CD4-positive, alpha-beta memory T cell (primary cell): ENCODE results near the gene LAMTOR2. TPM values are rescaled to one million over a fixed set of nuclear protein-coding genes. Genes with fewer than 3 reads are reported as not detected.
"Not testable (repeated sequence)": the region's sequence is repeated elsewhere in the genome, so short reads cannot be mapped to it uniquely, and the experiment has no call there.

Experiments
- CTCF ChIA-PET: fragments of 350-600 bp; sonication (Branson Sonifier 250); formaldehyde crosslinking; loops from one replicate; lab custom pipeline; 2021; ENCODE audit warnings: inconsistent platforms; ENCODE audit not compliant: partially characterized antibody; lab: Charles Lee
- POLR2A ChIA-PET: fragments of 350-600 bp; sonication (Branson Sonifier 250); formaldehyde crosslinking; loops from one replicate; lab custom pipeline; 2021; ENCODE audit not compliant: partially characterized antibody; lab: Charles Lee
- DNase-seq, 5 donors: peaks; one replicate each; pipeline versions ENCODE4 v3.0.0 to v3.0.0-alpha.2; 2020 to 2022; ENCODE audit warnings: mixed read lengths in 1 of 5
- H3K27ac ChIP-seq: one replicate; pipeline ENCODE4 v1.7.0; 2013; ENCODE audit warnings: low read depth, low read length
- H3K27me3 ChIP-seq: 2 replicates; pipeline ENCODE4 v1.7.0; 2013; ENCODE audit warnings: mild to moderate bottlenecking, low read length, moderate library complexity; ENCODE audit not compliant: insufficient read depth
- H3K36me3 ChIP-seq: 2 replicates; pipeline ENCODE4 v1.7.0; 2013; ENCODE audit warnings: mild to moderate bottlenecking, low read length, moderate library complexity; ENCODE audit not compliant: insufficient read depth
- H3K4me1 ChIP-seq: 2 replicates; pipeline ENCODE4 v1.7.0; 2013; ENCODE audit warnings: mild to moderate bottlenecking, low read length, moderate library complexity; ENCODE audit not compliant: insufficient read depth
- H3K4me3 ChIP-seq, 2 donors: one replicate each; pipeline ENCODE4 v1.7.0; 2013; ENCODE audit warnings: low read length in 2 of 2, mild to moderate bottlenecking in 1 of 2
- H3K9me3 ChIP-seq, 2 donors: one replicate each; pipeline ENCODE4 v1.7.0; 2013; ENCODE audit warnings: low read length in 2 of 2, control low read depth in 1 of 2; ENCODE audit not compliant: control insufficient read depth in 1 of 2
- H3K27ac Mint-ChIP-seq, 7 donors: one replicate each; pipeline ENCODE4 v1.8.0; 2020 to 2021; ENCODE audit warnings: mixed read lengths in 7 of 7, mild to moderate bottlenecking in 6 of 7, inconsistent platforms in 3 of 7, moderate library complexity in 3 of 7
- H3K27me3 Mint-ChIP-seq, 2 donors: one replicate each; pipeline ENCODE4 v1.8.0; 2020 to 2021; ENCODE audit warnings: mixed read lengths in 2 of 2
- H3K36me3 Mint-ChIP-seq, 2 donors: one replicate each; pipeline ENCODE4 v1.8.0; 2020 to 2021; ENCODE audit warnings: mixed read lengths in 2 of 2, inconsistent platforms in 1 of 2, mild to moderate bottlenecking in 1 of 2
- H3K4me1 Mint-ChIP-seq, 4 donors: one replicate each; pipeline ENCODE4 v1.8.0; 2020 to 2021; ENCODE audit warnings: mixed read lengths in 4 of 4, mild to moderate bottlenecking in 1 of 4
- H3K4me3 Mint-ChIP-seq, 8 donors: one replicate each; pipeline ENCODE4 v1.8.0; 2020 to 2021; ENCODE audit warnings: mixed read lengths in 8 of 8, mild to moderate bottlenecking in 7 of 8, moderate library complexity in 6 of 8, inconsistent platforms in 3 of 8
- H3K9me3 Mint-ChIP-seq, 8 donors: one replicate each; pipeline ENCODE4 v1.8.0; 2020 to 2021; ENCODE audit warnings: mixed read lengths in 8 of 8, mild to moderate bottlenecking in 5 of 8, inconsistent platforms in 3 of 8, moderate library complexity in 1 of 8
- intact Hi-C: fragments of 100-400 bp; cut with micrococcal nuclease; formaldehyde crosslinking; loops from one replicate; pipeline ENCODE4 v1.15.1; 2023
- polyA plus RNA-seq, 2 donors: library from polyadenylated mRNA; unstranded; fragments of 300-500 nt; fragmentation: Illumina TruSeq; gene quantifications; one replicate each; pipeline ENCODE4 v1.2.3, GENCODE V29; 2021
- total RNA-seq, 2 experiments: library from RNA; stranded (reverse); gene quantifications; one replicate each; pipeline ENCODE4 v1.2.3, GENCODE V29; 2021

LAMTOR2 gene
- total and polyA plus RNA-seq, 4 experiments from 2014 or later = 33.0 to 151 (median 86.0) TPM

DNA sequence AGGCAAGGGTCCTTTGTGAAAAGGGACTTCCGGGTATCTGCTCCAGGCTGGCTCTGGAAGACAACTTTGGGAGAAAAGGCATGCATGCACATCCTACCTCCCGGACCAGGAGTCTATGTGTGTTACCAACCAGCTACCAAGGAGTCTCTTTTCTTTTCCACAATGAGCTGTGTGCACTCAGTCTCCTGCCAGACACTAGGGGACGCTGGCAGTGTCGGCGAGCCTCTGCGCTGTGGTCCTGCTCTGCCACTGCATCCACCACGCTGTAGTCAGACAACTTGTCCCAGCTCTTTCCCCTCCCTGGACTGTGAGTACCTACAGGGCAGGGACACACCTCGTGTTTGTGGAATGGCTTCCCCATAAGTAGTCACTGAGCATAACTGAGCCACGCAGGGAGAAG, 28.7 kb upstream of the LAMTOR2 start:
- peak overlapping the region in 1 of 8 donors; percentile 14 for H3K4me3 Mint-ChIP-seq

DNA sequence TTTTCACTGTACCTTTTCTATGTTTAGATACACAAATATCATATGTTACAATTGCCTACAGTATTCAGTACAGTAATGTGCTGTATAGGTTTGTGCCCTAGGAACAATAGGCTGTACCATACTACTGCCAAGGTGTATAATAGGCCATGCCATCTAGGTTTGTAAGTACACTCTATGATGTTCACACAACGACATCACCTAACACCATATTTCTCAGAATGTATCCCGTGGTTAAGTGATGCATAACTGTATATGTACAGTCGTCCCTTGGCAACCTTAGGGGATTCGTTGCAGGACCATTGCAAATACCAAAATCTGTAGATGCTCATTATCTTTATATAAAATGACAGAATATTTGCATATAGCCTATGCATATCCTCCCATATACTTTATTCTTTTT, 28.0 kb upstream of the LAMTOR2 start:
- no peak overlapping the region for H3K27ac Mint-ChIP-seq
- CTCF ChIA-PET = no interaction called here
- H3K27me3 ChIP-seq = no peaks in the 10 kb centered on the region
- peaks cover 0 to 1% (median 0%) of the 10 kb centered on the region in 8 donors for H3K9me3 Mint-ChIP-seq
- intact Hi-C loops = loop anchor here (10.0 kb wide), 1 partner anchor 342 kb away; the partner anchor contains the start of genes DAP3 and YY1AP1
- DNase-seq = no peak
- peaks cover 0 to 2% of the 10 kb centered on the region in 2 donors for H3K27me3 Mint-ChIP-seq
- no peaks in the 10 kb centered on the region for H3K36me3 Mint-ChIP-seq
- H3K4me3 Mint-ChIP-seq = no peak overlapping the region
- no peak overlapping the region for H3K4me3 ChIP-seq
- no peaks in the 10 kb centered on the region for H3K36me3 ChIP-seq
- no peak overlapping the region for H3K27ac ChIP-seq
- H3K4me1 ChIP-seq = no peaks in the 10 kb centered on the region
- H3K9me3 ChIP-seq = no peaks in the 10 kb centered on the region
- H3K4me1 Mint-ChIP-seq = peaks cover 6 to 13% (median 8%) of the 10 kb centered on the region in 4 donors
- POLR2A ChIA-PET = no interaction called here

More for the DNA sequence above, 28.7 kb upstream of the LAMTOR2 start:
- intact Hi-C loops = loop anchor here (10.0 kb wide), 1 partner anchor 341 kb away; the partner anchor contains the start of genes DAP3 and YY1AP1
- peaks cover 0 to 2% of the 10 kb centered on the region in 2 donors for H3K27me3 Mint-ChIP-seq
- H3K9me3 Mint-ChIP-seq = peaks cover 0 to 1% (median 0%) of the 10 kb centered on the region in 8 donors
- H3K27ac ChIP-seq = no peak overlapping the region
- no peak overlapping the region for H3K4me3 ChIP-seq
- ChIA-PET POLR2A (no interaction called here), CTCF (interaction anchor here (0.9 kb wide), 1 partner anchor 26 kb away, joined by 3 read pairs; no protein-coding TSS in a partner anchor)
- peaks cover 6 to 17% (median 10%) of the 10 kb centered on the region in 4 donors for H3K4me1 Mint-ChIP-seq
- peak in 3 of 5 donors; percentile 24 to 41 (median 25) for DNase-seq
- H3K36me3 ChIP-seq = no peaks in the 10 kb centered on the region
- H3K27ac Mint-ChIP-seq = no peak overlapping the region
- no peaks in the 10 kb centered on the region for H3K9me3 ChIP-seq
- H3K36me3 Mint-ChIP-seq = no peaks in the 10 kb centered on the region
- peaks cover 4% of the 10 kb centered on the region for H3K4me1 ChIP-seq
- no peaks in the 10 kb centered on the region for H3K27me3 ChIP-seq

DNA sequence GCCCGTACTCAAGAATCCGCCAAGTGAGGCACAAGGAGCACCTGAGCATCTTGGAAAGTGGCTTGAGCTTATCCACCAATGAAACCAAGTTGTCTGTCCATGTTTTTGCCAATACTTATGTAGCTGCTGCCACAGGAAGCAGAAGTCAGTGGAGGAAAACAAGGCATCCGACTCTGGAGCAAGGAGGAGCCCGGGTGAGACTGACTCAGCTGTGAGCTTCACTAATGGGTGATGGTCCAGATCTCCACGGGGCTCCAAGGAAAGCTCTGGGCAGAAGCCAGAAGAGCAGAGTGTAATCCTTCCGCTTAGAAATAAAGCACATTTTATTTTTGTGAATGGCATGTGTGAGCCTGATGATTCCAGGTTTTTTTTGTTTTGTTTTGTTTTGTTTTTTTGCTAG, 21.6 kb upstream of the LAMTOR2 start:
- intact Hi-C loops = no loop called here
- no peaks in the 10 kb centered on the region for H3K36me3 ChIP-seq
- Mint-ChIP-seq H3K9me3 (peaks cover 0 to 3% (median 0%) of the 10 kb centered on the region in 8 donors), H3K4me3 (no peak overlapping the region), H3K27ac (no peak overlapping the region), H3K27me3 (no peaks in the 10 kb centered on the region), H3K36me3 (peaks cover 7 to 13% of the 10 kb centered on the region in 2 donors), H3K4me1 (no peaks in the 10 kb centered on the region)
- no peaks in the 10 kb centered on the region for H3K4me1 ChIP-seq
- ChIA-PET CTCF (interaction anchor here (0.9 kb wide), 1 partner anchor 32 kb away, joined by 3 read pairs; no protein-coding TSS in a partner anchor), POLR2A (no interaction called here)
- H3K4me3 ChIP-seq = no peak overlapping the region
- no peaks in the 10 kb centered on the region for H3K9me3 ChIP-seq
- no peaks in the 10 kb centered on the region for H3K27me3 ChIP-seq
- no peak overlapping the region for H3K27ac ChIP-seq
- no peak for DNase-seq

DNA sequence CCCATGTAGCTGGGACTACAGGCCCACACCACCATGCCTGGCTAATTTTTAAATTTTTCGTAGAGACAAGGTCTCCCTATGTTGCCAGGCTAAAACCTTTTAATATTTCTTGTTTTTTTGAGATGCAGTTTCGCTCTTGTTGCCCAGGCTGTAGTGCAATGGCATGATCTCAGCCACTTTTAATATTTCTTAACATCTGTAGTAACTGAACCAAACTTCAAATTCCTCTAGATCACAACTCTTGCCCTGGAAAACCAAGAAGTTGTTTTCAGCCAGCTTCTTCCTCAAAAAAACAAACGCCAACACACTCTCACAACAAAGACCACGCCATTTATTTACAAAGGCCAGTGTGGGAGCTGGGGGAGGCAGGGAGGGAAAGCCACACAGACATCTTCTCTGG, 19.6 kb upstream of the LAMTOR2 start:
- POLR2A ChIA-PET, DNase-seq, H3K36me3 ChIP-seq, H3K4me3 Mint-ChIP-seq, CTCF ChIA-PET, H3K9me3 Mint-ChIP-seq, H3K4me1 Mint-ChIP-seq, H3K9me3 ChIP-seq, H3K4me3 ChIP-seq, H3K27ac ChIP-seq, intact Hi-C loops, H3K27me3 ChIP-seq, H3K27me3 Mint-ChIP-seq, H3K27ac Mint-ChIP-seq, H3K4me1 ChIP-seq: not testable (repeated sequence)
- H3K36me3 Mint-ChIP-seq = peaks cover 7 to 18% of the 10 kb centered on the region in 2 donors

DNA sequence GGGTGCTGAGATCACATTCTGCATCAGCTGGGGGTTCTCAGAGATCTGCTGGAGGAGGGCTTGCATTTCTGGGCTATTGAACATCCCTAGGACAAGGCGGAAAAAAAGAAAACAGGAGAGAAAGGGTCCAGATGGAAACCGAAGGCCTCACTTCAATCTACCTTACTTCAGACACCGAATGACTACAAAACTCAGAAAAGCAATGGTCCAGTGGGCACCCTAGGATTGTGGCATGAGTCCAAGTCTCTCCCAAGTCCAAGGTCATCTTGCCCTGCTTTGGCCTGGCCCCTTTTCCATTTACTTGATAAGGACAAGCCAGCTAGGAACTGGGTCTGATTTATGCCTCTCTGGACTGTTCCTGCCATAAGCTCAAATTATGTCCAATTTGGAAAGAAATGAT, 11.8 kb upstream of the LAMTOR2 start:
- Mint-ChIP-seq H3K9me3 (no peaks in the 10 kb centered on the region), H3K36me3 (peaks cover 24 to 46% of the 10 kb centered on the region in 2 donors), H3K27me3 (no peaks in the 10 kb centered on the region), H3K27ac (peak overlapping the region in 1 of 7 donors; percentile 17), H3K4me1 (peaks cover 12 to 13% (median 12%) of the 10 kb centered on the region in 4 donors), H3K4me3 (no peak overlapping the region)
- Histone ChIP-seq H3K27ac (no peak overlapping the region), H3K4me1 (peaks cover 11% of the 10 kb centered on the region), H3K4me3 (no peak overlapping the region), H3K27me3 (no peaks in the 10 kb centered on the region), H3K36me3 (peaks cover 26% of the 10 kb centered on the region), H3K9me3 (no peaks in the 10 kb centered on the region)
- intact Hi-C loops = no loop called here
- CTCF ChIA-PET = no interaction called here
- no peak for DNase-seq
- POLR2A ChIA-PET = no interaction called here

DNA sequence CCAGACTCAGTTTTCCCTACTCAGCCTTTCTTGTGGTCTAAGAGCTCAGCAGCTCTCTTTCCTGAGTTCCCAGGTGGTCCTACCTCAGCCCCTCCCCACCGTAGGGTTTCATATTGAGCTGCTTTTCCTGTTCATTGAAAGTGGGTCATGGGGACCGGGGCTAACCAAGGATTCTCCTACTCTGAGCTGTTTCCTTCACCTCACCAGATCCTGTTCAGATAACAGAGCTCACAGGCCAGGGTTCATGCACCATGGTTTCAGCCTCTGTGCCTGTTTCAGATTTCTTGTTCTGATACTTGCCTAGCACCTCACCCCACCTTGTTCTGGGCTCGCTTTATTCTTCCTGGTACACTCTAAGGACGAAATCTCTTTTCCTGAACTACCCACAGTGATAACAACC, 9.5 kb upstream of the LAMTOR2 start:
- intact Hi-C loops = no loop called here
- H3K27me3 ChIP-seq = no peaks in the 10 kb centered on the region
- H3K4me1 Mint-ChIP-seq = peaks cover 12 to 20% (median 15%) of the 10 kb centered on the region in 4 donors
- peaks cover 40% of the 10 kb centered on the region for H3K36me3 ChIP-seq
- H3K27ac ChIP-seq = no peak overlapping the region
- peak in 2 of 5 donors; percentile 10 to 13 for DNase-seq
- no peaks in the 10 kb centered on the region for H3K9me3 ChIP-seq
- ChIA-PET CTCF (interaction anchor here (0.8 to 1.2 kb wide), 2 partner anchors 18 to 37 kb away, joined by 3 read pairs; no protein-coding TSS in a partner anchor), POLR2A (interaction anchor here (1.4 kb wide), 1 partner anchor 8 kb away, joined by 4 read pairs; the partner anchor contains the start of gene UBQLN4)
- H3K27ac Mint-ChIP-seq = peak overlapping the region in 6 of 7 donors; percentile 40 to 86 (median 77)
- peaks cover 0 to 3% (median 0%) of the 10 kb centered on the region in 8 donors for H3K9me3 Mint-ChIP-seq
- H3K36me3 Mint-ChIP-seq = peaks cover 33 to 58% of the 10 kb centered on the region in 2 donors
- H3K4me1 ChIP-seq = peaks cover 11% of the 10 kb centered on the region
- no peak overlapping the region for H3K4me3 ChIP-seq
- H3K27me3 Mint-ChIP-seq = no peaks in the 10 kb centered on the region
- H3K4me3 Mint-ChIP-seq = peak overlapping the region in 6 of 8 donors; percentile 5 to 62 (median 42)

DNA sequence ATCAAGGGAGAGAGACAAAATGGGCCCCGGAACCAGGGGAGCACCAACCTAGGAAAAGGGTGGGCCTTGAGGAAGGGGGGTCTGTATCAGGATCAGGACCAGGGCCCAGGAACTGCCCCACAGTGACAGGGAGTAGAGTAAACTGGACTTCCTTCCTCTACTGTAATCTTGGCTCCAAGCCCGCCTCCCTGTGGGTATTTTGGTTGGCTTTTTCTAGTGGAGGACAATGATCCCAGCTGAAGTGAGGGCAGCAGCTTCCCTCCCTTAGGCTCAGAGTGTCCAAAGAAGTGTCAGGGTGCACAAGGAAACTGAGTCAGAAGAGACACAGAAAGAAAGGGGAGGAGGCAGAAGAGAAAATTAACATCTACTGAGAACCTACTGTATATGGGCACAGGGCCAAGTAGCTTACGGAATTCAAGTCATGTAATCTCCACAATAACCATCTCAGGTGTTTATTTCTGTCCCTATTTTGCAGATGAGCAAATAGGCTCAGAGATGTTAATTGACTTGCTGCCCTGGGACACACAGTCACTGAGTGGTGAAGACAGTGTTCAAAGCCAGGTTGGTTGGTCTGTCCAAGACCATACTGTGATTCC, 5.8 kb upstream of the LAMTOR2 start:
- Mint-ChIP-seq H3K36me3 (peaks cover 16 to 36% of the 10 kb centered on the region in 2 donors), H3K27me3 (no peaks in the 10 kb centered on the region), H3K4me3 (no peak overlapping the region), H3K9me3 (peaks cover 0 to 3% (median 0%) of the 10 kb centered on the region in 8 donors), H3K4me1 (peaks cover 15 to 41% (median 27%) of the 10 kb centered on the region in 4 donors), H3K27ac (no peak overlapping the region)
- Histone ChIP-seq H3K4me1 (peaks cover 18% of the 10 kb centered on the region), H3K9me3 (no peaks in the 10 kb centered on the region), H3K27ac (no peak overlapping the region), H3K36me3 (peaks cover 15% of the 10 kb centered on the region), H3K27me3 (no peaks in the 10 kb centered on the region), H3K4me3 (no peak overlapping the region)
- CTCF ChIA-PET = no interaction called here
- DNase-seq = no peak
- intact Hi-C loops = no loop called here
- POLR2A ChIA-PET = interaction anchor here (1.3 kb wide), 1 partner anchor 28 kb away, joined by 3 read pairs; the partner anchor contains the start of gene SSR2
